Stromal cell of bone marrow (primary cell): ENCODE measurements around the gene CARNS1.

Experiments
- DNase-seq: peaks from one replicate; pipeline ENCODE4 v3.0.0-alpha.2; 2012; ENCODE audit warnings: low read depth

The CARNS1 gene

GRCh38 chr11:67441098-67441563 is 25.7 kb downstream of the CARNS1 start:
- no peak for DNase-seq

GRCh38 chr11:67441731-67442351 is 26.4 kb downstream of the CARNS1 start:
- DNase-seq: no peak

- no peak for DNase-seq
Measured at GRCh38 chr11:67442504-67443404, 27.3 kb downstream of the CARNS1 start.

- DNase-seq: no peak
Measured at GRCh38 chr11:67445515-67445914, 30.0 kb downstream of the CARNS1 start.

- no peak for DNase-seq
Measured at GRCh38 chr11:67448220-67448609, 32.7 kb downstream of the CARNS1 start.

- no peak for DNase-seq
Measured at GRCh38 chr11:67449116-67449844, 33.8 kb downstream of the CARNS1 start.

GRCh38 chr11:67450796-67451657 is 35.5 kb downstream of the CARNS1 start:
- DNase-seq: no peak

GRCh38 chr11:67451658-67451976 is 36.1 kb downstream of the CARNS1 start:
- DNase-seq: no peak

GRCh38 chr11:67452141-67452952 is 36.9 kb downstream of the CARNS1 start, which contains the start of gene GPR152:
Gene GPR152 (minus strand): TSS chr11:67452729. CDS start chr11:67452724, 5 bp downstream.
- no peak for DNase-seq

- no peak for DNase-seq
Measured at GRCh38 chr11:67453816-67454732, 38.6 kb downstream of the CARNS1 start.

GRCh38 chr11:67455054-67455453 is 39.6 kb downstream of the CARNS1 start, which contains the start of gene CABP4:
Gene CABP4 (plus strand): TSS chr11:67455354. CDS start chr11:67455424, 70 bp downstream.
- no peak for DNase-seq

GRCh38 chr11:67456068-67456705 is 40.7 kb downstream of the CARNS1 start:
- DNase-seq: no peak

GRCh38 chr11:67457453-67457852 is 42.0 kb downstream of the CARNS1 start:
- DNase-seq: no peak

- DNase-seq: no peak
Measured at GRCh38 chr11:67458266-67458665, 42.8 kb downstream of the CARNS1 start.

- DNase-seq: no peak
Measured at GRCh38 chr11:67463186-67463585, 47.7 kb downstream of the CARNS1 start.

GRCh38 chr11:67463680-67464410 is 48.4 kb downstream of the CARNS1 start:
- no peak for DNase-seq

- DNase-seq: peak; percentile 25
Measured at GRCh38 chr11:67464411-67465188, 49.1 kb downstream of the CARNS1 start.

GRCh38 chr11:67465189-67465510 is 49.7 kb downstream of the CARNS1 start:
- DNase-seq: no peak
